ENCODE results near the gene IRAK2.
"Not testable (repeated sequence)": the region's sequence is repeated elsewhere in the genome, so short reads cannot be mapped to it uniquely, and the experiment has no call there.

The IRAK2 gene

GRCh38 chr3:10266936-10267335, 102.2 kb downstream of the IRAK2 start:
- peaks cover 55% of the 10 kb centered on the region for H3K4me1 Mint-ChIP-seq (ENCODE audit: low read depth)
- H3K36me3 Mint-ChIP-seq (ENCODE audit: low read depth), result peaks cover 77% of the 10 kb centered on the region
- not testable (repeated sequence) for H3K27me3 Mint-ChIP-seq, H3K4me3 Mint-ChIP-seq, H3K9me3 Mint-ChIP-seq
- H3K27ac Mint-ChIP-seq, result peak overlapping the region; percentile 0

- H3K9me3 Mint-ChIP-seq, result no peaks in the 10 kb centered on the region
- H3K27me3 Mint-ChIP-seq, result no peaks in the 10 kb centered on the region
- no peak overlapping the region for H3K27ac Mint-ChIP-seq
- peaks cover 74% of the 10 kb centered on the region for H3K36me3 Mint-ChIP-seq (ENCODE audit: low read depth)
- no peak overlapping the region for H3K4me3 Mint-ChIP-seq
- peaks cover 52% of the 10 kb centered on the region for H3K4me1 Mint-ChIP-seq (ENCODE audit: low read depth)
Measured at GRCh38 chr3:10268116-10268515, 103.4 kb downstream of the IRAK2 start.

- Mint-ChIP-seq H3K4me3 (no peak overlapping the region), H3K9me3 (no peaks in the 10 kb centered on the region), H3K36me3 (ENCODE audit: low read depth) (peaks cover 73% of the 10 kb centered on the region), H3K27ac (peak overlapping the region; percentile 14), H3K27me3 (no peaks in the 10 kb centered on the region), H3K4me1 (ENCODE audit: low read depth) (peaks cover 51% of the 10 kb centered on the region)
Measured at GRCh38 chr3:10268930-10269329, 104.2 kb downstream of the IRAK2 start.

DNA sequence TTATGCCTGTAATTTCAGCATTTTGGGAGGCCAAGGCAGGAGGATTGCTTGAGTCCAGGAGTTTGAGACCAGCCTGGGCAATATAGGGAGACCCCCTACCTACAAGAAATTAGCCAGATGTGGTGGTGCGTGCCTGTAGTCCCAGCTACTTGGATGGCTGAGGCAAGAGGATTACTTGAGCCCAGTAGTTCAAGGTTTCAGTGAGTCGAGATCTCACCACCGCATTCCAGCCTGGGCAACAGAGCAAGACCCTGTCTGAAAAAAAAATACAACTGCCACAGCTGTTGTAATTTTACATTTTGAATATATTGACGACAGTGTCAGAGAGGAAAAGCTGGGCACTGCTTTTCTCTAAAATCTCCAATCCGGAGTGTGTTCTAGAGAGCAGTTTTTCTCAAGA, 104.7 kb downstream of the IRAK2 start:
- peak overlapping the region; percentile 14 for H3K27ac Mint-ChIP-seq
- no peaks in the 10 kb centered on the region for H3K9me3 Mint-ChIP-seq
- peaks cover 51% of the 10 kb centered on the region for H3K4me1 Mint-ChIP-seq (ENCODE audit: low read depth)
- H3K4me3 Mint-ChIP-seq, result no peak overlapping the region
- peaks cover 73% of the 10 kb centered on the region for H3K36me3 Mint-ChIP-seq (ENCODE audit: low read depth)
- H3K27me3 Mint-ChIP-seq, result no peaks in the 10 kb centered on the region

- not testable (repeated sequence) for H3K27me3 Mint-ChIP-seq, H3K9me3 Mint-ChIP-seq, H3K27ac Mint-ChIP-seq, H3K4me3 Mint-ChIP-seq
- Mint-ChIP-seq H3K4me1 (ENCODE audit: low read depth) (peaks cover 42% of the 10 kb centered on the region), H3K36me3 (ENCODE audit: low read depth) (peaks cover 69% of the 10 kb centered on the region)
Measured at GRCh38 chr3:10272476-10272875, 107.8 kb downstream of the IRAK2 start.

- no peaks in the 10 kb centered on the region for H3K27me3 Mint-ChIP-seq
- peaks cover 38% of the 10 kb centered on the region for H3K4me1 Mint-ChIP-seq (ENCODE audit: low read depth)
- peaks cover 71% of the 10 kb centered on the region for H3K36me3 Mint-ChIP-seq (ENCODE audit: low read depth)
- peak overlapping the region; percentile 49 for H3K4me3 Mint-ChIP-seq
- H3K27ac Mint-ChIP-seq, result peak overlapping the region; percentile 53
- H3K9me3 Mint-ChIP-seq, result no peaks in the 10 kb centered on the region
Measured at GRCh38 chr3:10272977-10273376, 108.3 kb downstream of the IRAK2 start.

DNA sequence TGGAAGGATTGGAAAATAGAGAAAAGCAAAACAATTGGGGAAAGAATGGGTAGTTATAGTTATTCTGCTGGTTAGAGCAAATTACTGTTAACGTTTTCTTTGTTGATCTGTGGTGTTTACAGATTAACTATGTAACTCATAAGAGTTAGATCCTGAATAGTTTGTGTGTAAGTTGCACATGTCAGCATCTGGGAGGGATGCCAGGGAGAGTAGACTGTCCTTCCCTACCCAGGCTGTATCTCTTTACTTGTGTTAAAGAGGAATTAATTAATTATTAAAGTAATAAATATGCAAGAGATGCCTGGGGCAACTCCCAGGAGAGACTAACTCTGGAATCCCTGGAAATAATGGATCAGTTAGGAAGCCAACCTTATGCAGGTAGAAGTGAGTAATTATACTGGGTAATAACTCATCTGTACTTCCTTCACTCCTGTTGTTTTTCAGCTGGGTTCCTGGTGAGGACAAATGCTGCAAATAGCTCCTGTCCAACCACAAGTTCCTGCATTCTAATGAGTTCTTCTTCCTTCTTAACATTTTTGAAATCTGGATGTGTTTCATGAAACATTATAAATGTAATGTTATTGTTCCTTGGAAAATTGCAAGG, 109.1 kb downstream of the IRAK2 start:
- Mint-ChIP-seq H3K4me1 (ENCODE audit: low read depth) (peaks cover 40% of the 10 kb centered on the region), H3K27ac (peak overlapping the region; percentile 61), H3K9me3 (no peaks in the 10 kb centered on the region), H3K27me3 (no peaks in the 10 kb centered on the region), H3K4me3 (no peak overlapping the region), H3K36me3 (ENCODE audit: low read depth) (peaks cover 73% of the 10 kb centered on the region)

GRCh38 chr3:10274601-10275000, 109.9 kb downstream of the IRAK2 start:
- H3K4me1 Mint-ChIP-seq (ENCODE audit: low read depth), result peaks cover 46% of the 10 kb centered on the region
- peak overlapping the region; percentile 61 for H3K27ac Mint-ChIP-seq
- no peaks in the 10 kb centered on the region for H3K9me3 Mint-ChIP-seq
- H3K27me3 Mint-ChIP-seq, result no peaks in the 10 kb centered on the region
- peaks cover 72% of the 10 kb centered on the region for H3K36me3 Mint-ChIP-seq (ENCODE audit: low read depth)
- H3K4me3 Mint-ChIP-seq, result no peak overlapping the region

DNA sequence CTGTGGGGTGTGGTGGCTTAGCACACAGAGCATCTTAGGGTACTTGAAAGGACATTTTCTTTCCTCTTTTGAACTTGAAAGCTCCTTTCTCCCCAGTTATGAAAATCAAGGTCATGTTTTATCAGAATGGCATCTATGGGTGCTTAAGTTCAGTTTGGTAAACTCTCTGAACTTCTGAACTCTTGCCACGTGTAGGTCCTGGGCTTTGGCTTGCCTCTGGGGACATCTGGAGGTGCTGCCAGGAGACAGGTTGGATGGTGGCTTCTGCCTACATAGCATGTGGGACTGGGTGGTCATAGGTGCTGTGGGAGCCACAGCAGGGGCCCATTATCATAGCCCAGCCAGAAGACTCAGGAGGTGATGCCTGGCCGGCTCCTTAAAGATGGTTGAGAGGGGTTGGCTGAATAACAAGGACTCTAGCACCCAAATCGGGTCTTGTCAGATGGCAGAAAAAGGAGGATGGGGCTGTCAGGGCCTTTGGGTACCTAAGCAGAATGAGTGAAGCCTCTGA, 112.5 kb downstream of the IRAK2 start:
- Mint-ChIP-seq H3K36me3 (ENCODE audit: low read depth) (peaks cover 59% of the 10 kb centered on the region), H3K4me3 (no peak overlapping the region), H3K27me3 (no peaks in the 10 kb centered on the region), H3K4me1 (ENCODE audit: low read depth) (peaks cover 61% of the 10 kb centered on the region), H3K27ac (peak overlapping the region; percentile 36), H3K9me3 (no peaks in the 10 kb centered on the region)

GRCh38 chr3:10278501-10278900, 113.8 kb downstream of the IRAK2 start:
- H3K27ac Mint-ChIP-seq, result no peak overlapping the region
- peaks cover 58% of the 10 kb centered on the region for H3K4me1 Mint-ChIP-seq (ENCODE audit: low read depth)
- no peaks in the 10 kb centered on the region for H3K9me3 Mint-ChIP-seq
- H3K4me3 Mint-ChIP-seq, result no peak overlapping the region
- peaks cover 61% of the 10 kb centered on the region for H3K36me3 Mint-ChIP-seq (ENCODE audit: low read depth)
- no peaks in the 10 kb centered on the region for H3K27me3 Mint-ChIP-seq

GRCh38 chr3:10279384-10280176, 114.9 kb downstream of the IRAK2 start:
- Mint-ChIP-seq H3K4me1 (ENCODE audit: low read depth) (peaks cover 59% of the 10 kb centered on the region), H3K27ac (peak overlapping the region; percentile 49), H3K4me3 (no peak overlapping the region), H3K27me3 (no peaks in the 10 kb centered on the region), H3K36me3 (ENCODE audit: low read depth) (peaks cover 60% of the 10 kb centered on the region), H3K9me3 (no peaks in the 10 kb centered on the region)

GRCh38 chr3:10280177-10280529, 115.4 kb downstream of the IRAK2 start:
- Mint-ChIP-seq H3K36me3 (ENCODE audit: low read depth) (peaks cover 63% of the 10 kb centered on the region), H3K27me3 (no peaks in the 10 kb centered on the region), H3K27ac (peak overlapping the region; percentile 49), H3K4me1 (ENCODE audit: low read depth) (peaks cover 63% of the 10 kb centered on the region), H3K9me3 (no peaks in the 10 kb centered on the region), H3K4me3 (no peak overlapping the region)

DNA sequence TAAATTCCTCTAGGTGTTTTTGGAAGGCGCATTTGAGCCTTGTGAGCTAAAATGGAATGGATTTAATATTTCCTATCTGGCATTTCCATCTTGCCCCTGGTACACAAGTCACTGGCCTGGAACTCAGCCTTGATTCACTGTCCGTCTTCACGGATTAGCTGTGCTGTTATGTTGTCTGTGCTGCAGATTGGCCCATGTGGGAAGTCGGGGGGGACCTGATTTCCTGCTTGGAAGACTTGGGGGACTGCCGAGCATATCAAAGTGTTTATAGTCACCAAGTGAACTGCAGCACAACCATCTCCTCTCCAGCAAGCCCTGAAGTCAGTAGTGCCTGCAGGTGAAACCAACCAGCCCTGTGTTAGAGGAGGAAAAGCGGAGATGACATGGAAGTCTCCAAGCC, 115.9 kb downstream of the IRAK2 start:
- no peaks in the 10 kb centered on the region for H3K27me3 Mint-ChIP-seq
- no peak overlapping the region for H3K27ac Mint-ChIP-seq
- H3K4me3 Mint-ChIP-seq, result no peak overlapping the region
- H3K9me3 Mint-ChIP-seq, result no peaks in the 10 kb centered on the region
- peaks cover 65% of the 10 kb centered on the region for H3K36me3 Mint-ChIP-seq (ENCODE audit: low read depth)
- peaks cover 64% of the 10 kb centered on the region for H3K4me1 Mint-ChIP-seq (ENCODE audit: low read depth)

DNA sequence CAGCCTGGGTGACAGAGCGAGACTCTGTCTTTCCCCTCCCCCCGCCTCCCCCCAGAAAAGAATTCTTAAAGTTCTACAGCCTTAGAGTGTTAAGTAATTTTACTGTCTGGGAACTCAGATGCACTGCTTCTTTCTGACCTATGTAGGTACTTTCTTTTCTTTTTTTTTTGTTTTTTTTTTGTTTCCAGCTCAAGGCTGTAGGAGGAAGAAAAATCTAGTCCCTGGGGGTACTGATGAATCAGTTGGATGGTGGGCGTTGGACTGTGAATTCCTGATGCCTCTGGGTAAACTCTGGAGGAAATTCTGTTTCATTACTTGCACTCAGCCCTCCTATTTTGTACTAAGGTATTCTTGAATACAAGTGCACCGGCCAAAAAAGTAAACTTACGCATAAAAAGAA, 117.2 kb downstream of the IRAK2 start:
- Mint-ChIP-seq H3K4me3 (no peak overlapping the region), H3K4me1 (ENCODE audit: low read depth) (peaks cover 61% of the 10 kb centered on the region), H3K36me3 (ENCODE audit: low read depth) (peaks cover 68% of the 10 kb centered on the region), H3K27ac (peak overlapping the region; percentile 42), H3K27me3 (no peaks in the 10 kb centered on the region), H3K9me3 (no peaks in the 10 kb centered on the region)

DNA sequence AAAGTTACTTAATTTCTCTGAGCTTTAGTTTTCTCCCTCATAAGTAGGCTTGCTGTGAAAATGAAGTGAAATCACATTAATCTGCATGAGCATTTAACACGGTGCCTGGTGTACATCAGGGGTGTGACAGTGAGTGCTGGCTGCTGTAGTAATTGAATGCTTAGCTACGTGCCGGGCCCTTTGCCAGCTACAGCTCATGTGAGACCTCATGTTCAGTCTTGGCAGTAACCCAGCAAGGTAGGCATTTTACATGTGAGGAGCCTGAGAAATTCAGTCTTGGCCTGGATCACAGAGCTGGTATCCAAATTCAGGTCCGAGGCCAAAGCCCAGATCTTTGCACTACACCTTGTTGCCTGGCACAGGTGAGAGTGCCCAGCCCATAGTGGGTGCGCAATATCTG, 118.9 kb downstream of the IRAK2 start:
- Mint-ChIP-seq H3K9me3 (no peaks in the 10 kb centered on the region), H3K4me3 (no peak overlapping the region), H3K27ac (no peak overlapping the region), H3K36me3 (ENCODE audit: low read depth) (peaks cover 54% of the 10 kb centered on the region), H3K27me3 (no peaks in the 10 kb centered on the region), H3K4me1 (ENCODE audit: low read depth) (peaks cover 61% of the 10 kb centered on the region)

Measured in stimulated activated naive CD8-positive, alpha-beta T cell treated with anti-CD3 and anti-CD28 coated beads, Interleukin-15, Interleukin-2, amounts not matched to agents 100 ng/mL and 50 ng/mL, for 24 hours (primary cell).